ENCODE results near the gene SNX6.
A peak's percentile ranks its signal among the peaks of the same experiment; 100 is the strongest.
"Not testable (repeated sequence)": the region's sequence is repeated elsewhere in the genome, so short reads cannot be mapped to it uniquely, and the experiment has no call there.

The SNX6 gene

DNA sequence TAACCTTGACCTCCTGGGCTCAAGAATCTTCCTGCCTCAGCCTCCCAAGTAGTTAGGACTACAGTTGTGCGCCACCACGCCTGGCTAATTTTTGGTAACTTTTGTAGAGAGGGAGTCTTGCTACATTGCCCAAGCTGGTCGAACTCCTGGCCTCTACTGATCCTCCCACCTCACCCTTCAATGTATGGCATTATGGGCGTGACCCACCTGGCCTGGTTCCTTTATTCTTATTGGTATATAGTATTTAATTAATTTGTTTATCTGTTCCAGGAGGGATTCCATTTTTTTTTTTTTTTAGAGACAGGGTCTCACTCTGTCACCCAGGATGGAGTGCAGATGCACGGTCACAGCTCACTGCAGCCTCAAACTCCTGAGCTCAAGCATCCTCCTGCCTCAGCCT lies 49.6 kb downstream of the SNX6 start:
- peak overlapping the region; percentile 60 to 66 for H3K27ac Mint-ChIP-seq
- no peaks in the 10 kb centered on the region for H3K9me3 Mint-ChIP-seq
- DNase-seq (no peak), ATAC-seq (replicated peaks) (no peak)
- H3K36me3 Mint-ChIP-seq (ENCODE audit: insufficient read depth) = peaks cover 83% of the 10 kb centered on the region
- H3K27me3 Mint-ChIP-seq = no peaks in the 10 kb centered on the region
- no peak overlapping the region for H3K4me3 Mint-ChIP-seq
- H3K4me1 Mint-ChIP-seq (ENCODE audit: low read depth in 2 of 2) = no peaks in the 10 kb centered on the region

DNA sequence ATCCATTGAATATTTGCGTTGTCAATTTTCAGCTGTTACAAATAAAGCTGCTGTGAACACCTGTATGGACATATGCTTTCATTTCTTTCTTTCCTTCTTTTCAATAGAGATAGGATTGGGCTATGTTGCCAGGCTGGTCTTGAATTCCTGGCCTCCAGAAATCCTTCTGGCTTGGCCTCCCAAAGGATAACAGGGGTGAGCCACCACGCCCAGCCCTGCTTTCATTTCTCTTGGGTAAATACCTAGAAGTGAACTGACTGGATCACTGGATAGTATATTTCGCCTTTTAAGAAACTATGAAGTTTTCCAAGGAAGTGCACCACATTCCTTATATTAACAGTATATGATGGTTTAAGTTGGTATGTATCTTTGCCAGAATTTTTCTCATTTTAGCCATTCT lies 58.2 kb downstream of the SNX6 start:
- H3K4me1 Mint-ChIP-seq (ENCODE audit: low read depth in 2 of 2) = no peaks in the 10 kb centered on the region
- H3K27ac Mint-ChIP-seq = peak overlapping the region in 1 of 2 donors; percentile 46
- H3K27me3 Mint-ChIP-seq = no peaks in the 10 kb centered on the region
- no peaks in the 10 kb centered on the region for H3K9me3 Mint-ChIP-seq
- DNase-seq (no peak), ATAC-seq (replicated peaks) (no peak)
- H3K36me3 Mint-ChIP-seq (ENCODE audit: insufficient read depth) = peaks cover 80% of the 10 kb centered on the region
- no peak overlapping the region for H3K4me3 Mint-ChIP-seq

DNA sequence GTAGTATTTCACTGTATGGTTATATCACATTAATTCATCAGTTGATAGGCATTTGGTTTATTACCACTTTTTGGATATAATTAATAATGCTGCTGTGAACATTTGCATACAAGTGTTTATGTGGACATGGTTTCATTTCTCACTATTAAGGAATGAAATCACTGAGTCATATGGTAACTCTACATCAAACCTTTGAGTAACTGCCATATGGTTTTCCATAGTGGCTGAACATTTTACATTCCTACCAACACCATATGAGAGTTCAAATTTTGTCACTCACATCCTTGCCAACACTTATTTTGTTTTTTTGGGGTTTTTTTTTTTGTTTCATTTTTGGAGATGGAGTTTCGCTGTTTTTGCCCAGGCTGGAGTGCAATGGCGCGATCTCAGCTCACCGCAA lies 60.2 kb downstream of the SNX6 start:
- Mint-ChIP-seq H3K9me3 (no peaks in the 10 kb centered on the region), H3K36me3 (ENCODE audit: insufficient read depth) (peaks cover 87% of the 10 kb centered on the region), H3K4me1 (ENCODE audit: low read depth in 2 of 2) (no peaks in the 10 kb centered on the region), H3K27me3 (no peaks in the 10 kb centered on the region), H3K27ac (no peak overlapping the region), H3K4me3 (no peak overlapping the region)
- DNase-seq = no peak
- ATAC-seq (replicated peaks) = no peak

DNA sequence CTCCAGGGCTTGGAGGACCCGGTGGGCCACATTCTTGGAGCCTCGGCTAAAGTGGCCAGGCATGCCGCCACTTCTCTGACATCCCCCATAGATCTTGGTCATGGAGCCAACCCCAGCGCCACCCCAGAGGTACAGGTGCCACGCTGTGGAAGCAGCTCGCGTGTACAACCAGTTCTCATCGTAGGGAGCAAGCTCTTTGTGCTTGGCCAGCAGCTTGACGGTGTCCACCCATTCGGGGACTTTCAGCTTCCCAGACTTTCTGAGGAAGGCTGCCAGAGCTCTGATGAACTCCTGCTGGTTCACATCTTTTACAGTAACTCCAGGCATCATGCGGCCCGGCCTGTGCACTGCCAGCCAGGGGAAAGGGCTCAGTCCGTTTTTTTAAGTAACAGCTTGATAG lies 61.1 kb downstream of the SNX6 start:
- no peaks in the 10 kb centered on the region for H3K4me1 Mint-ChIP-seq (ENCODE audit: low read depth in 2 of 2)
- H3K27me3 Mint-ChIP-seq = no peaks in the 10 kb centered on the region
- ATAC-seq (replicated peaks) (no peak), DNase-seq (no peak)
- H3K36me3 Mint-ChIP-seq (ENCODE audit: insufficient read depth) = peaks cover 88% of the 10 kb centered on the region
- no peak overlapping the region for H3K4me3 Mint-ChIP-seq
- H3K27ac Mint-ChIP-seq = no peak overlapping the region
- H3K9me3 Mint-ChIP-seq = no peaks in the 10 kb centered on the region

DNA sequence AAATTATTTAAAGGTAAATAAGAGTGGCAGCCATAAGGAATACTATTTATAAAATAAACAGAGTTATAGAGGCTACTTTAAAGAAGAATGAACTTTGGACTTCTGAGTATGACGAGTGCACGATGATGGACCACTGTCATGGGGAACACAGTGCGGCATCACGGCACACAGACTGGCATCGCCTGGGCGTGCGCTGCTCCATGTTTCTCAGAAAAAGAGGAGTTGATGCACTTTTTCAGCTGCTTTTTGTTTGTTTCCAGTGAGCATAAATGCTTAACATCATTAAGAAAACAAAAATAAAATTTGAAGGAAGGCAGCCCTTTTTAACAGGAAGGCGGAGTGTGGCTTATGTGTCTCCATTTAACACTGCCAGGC lies 67.2 kb downstream of the SNX6 start:
- H3K9me3 Mint-ChIP-seq = no peaks in the 10 kb centered on the region
- no peaks in the 10 kb centered on the region for H3K4me1 Mint-ChIP-seq (ENCODE audit: low read depth in 2 of 2)
- no peak overlapping the region for H3K27ac Mint-ChIP-seq
- no peak overlapping the region for H3K4me3 Mint-ChIP-seq
- no peak for ATAC-seq (replicated peaks)
- no peak for DNase-seq
- H3K36me3 Mint-ChIP-seq (ENCODE audit: insufficient read depth) = peaks cover 53% of the 10 kb centered on the region
- H3K27me3 Mint-ChIP-seq = no peaks in the 10 kb centered on the region

DNA sequence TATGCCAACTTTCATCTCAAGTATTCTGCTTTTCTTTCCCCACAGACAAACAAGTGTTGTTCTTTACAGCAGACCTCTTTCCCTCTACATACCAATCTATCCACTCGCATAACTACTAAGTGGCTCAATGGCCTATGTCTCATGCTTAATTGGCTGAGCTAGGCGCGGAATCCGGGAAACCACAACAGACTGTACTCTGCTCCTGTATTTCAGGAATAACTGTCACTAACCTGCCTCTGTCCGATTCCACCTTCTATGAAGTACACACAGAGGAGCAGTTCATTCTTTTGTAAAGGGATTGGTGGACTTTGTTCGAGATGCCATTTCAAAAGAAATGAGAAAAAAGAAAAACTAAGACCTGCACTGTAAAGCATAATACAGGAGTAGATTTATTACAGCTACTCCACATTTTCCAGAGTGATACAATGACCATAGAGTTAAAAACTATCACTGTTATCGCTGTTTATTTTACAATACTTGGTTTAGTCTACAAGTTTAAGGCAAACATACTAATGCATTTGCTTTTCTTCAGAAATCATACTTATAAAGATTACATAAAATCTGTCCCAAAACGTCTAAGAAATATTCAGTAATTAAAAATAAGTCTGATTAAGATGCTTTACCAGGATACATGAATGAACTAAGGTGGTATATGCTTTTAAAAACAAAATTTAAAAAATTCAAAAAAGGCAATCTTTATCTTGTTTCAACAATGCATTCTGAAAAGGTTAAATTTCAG lies 67.7 kb downstream of the SNX6 start:
- not testable (repeated sequence) for H3K4me3 Mint-ChIP-seq; DNase-seq; H3K27ac Mint-ChIP-seq; H3K4me1 Mint-ChIP-seq (ENCODE audit: low read depth in 2 of 2); H3K27me3 Mint-ChIP-seq; H3K9me3 Mint-ChIP-seq; ATAC-seq (replicated peaks)
- peaks cover 47% of the 10 kb centered on the region for H3K36me3 Mint-ChIP-seq (ENCODE audit: insufficient read depth)

DNA sequence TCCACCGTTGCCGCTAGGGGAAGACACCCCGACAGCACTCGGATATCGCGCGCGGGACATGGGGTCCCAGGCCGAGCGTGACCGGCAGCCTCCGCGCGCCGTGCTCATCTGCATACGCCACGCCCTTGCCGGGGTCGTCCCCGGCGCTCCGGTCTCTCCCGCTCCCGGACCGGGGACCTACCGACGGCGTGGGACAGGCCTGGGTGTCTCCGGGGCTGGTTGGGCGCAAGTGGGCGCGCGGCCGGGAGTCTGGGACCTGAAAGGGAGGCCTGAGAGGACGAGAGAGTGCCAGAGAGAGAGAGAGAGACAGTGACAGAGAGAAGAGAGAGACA lies 73.5 kb downstream of the SNX6 start:
- H3K27me3 Mint-ChIP-seq, H3K4me3 Mint-ChIP-seq, H3K9me3 Mint-ChIP-seq, H3K27ac Mint-ChIP-seq, DNase-seq: not testable (repeated sequence)
- ATAC-seq (replicated peaks) = peak; percentile 64
- peaks cover 31% of the 10 kb centered on the region for H3K36me3 Mint-ChIP-seq (ENCODE audit: insufficient read depth)
- peaks cover 5 to 11% of the 10 kb centered on the region in 2 donors for H3K4me1 Mint-ChIP-seq (ENCODE audit: low read depth in 2 of 2)

DNA sequence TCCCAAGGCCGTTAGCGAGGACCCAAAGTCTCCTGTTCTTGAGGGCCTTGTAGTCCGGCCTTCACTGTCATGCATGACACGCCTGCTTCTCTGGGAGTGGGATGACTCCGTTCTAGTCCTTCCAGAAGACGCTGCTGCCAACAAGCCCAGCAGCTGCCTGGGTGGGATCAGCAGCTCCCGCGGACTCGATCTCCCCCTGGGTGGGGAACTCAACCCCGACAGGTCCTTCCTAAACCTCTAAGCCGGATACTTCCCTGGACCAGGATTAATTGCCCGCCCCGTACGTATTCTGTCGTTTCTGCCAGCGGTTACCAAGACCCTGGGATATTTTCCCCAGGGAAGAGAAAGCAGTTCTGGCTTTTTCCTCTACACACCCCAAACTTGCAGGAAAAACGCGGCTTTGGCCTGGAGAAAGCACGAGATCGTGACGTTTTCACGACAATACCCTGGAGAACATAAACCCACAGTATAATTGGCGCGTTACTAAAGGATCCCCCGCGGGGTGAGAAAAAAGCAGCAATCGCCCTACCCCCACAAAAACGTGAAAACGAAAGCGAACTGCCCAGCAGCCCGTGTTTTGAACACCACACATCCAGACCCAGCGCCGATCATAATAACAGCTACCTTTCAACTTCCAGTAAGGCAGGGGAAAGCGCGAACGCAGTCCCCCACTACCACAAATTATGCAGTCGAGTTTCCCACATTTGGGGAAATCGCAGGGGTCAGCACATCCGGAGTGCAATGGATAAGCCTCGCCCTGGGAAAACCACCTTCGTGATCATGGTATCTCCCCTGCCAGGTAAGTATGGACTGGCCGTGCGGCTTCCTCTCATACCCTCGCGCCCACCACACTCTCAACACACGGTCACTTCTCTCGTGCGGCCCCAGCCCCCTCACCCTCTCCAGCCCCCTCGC lies 74.1 kb downstream of the SNX6 start:
- not testable (repeated sequence) for H3K4me3 Mint-ChIP-seq, H3K9me3 Mint-ChIP-seq, DNase-seq, H3K27me3 Mint-ChIP-seq, H3K27ac Mint-ChIP-seq
- Mint-ChIP-seq H3K4me1 (ENCODE audit: low read depth in 2 of 2) (peaks cover 5 to 11% of the 10 kb centered on the region in 2 donors), H3K36me3 (ENCODE audit: insufficient read depth) (peaks cover 35% of the 10 kb centered on the region)
- ATAC-seq (replicated peaks) = peak; percentile 76

DNA sequence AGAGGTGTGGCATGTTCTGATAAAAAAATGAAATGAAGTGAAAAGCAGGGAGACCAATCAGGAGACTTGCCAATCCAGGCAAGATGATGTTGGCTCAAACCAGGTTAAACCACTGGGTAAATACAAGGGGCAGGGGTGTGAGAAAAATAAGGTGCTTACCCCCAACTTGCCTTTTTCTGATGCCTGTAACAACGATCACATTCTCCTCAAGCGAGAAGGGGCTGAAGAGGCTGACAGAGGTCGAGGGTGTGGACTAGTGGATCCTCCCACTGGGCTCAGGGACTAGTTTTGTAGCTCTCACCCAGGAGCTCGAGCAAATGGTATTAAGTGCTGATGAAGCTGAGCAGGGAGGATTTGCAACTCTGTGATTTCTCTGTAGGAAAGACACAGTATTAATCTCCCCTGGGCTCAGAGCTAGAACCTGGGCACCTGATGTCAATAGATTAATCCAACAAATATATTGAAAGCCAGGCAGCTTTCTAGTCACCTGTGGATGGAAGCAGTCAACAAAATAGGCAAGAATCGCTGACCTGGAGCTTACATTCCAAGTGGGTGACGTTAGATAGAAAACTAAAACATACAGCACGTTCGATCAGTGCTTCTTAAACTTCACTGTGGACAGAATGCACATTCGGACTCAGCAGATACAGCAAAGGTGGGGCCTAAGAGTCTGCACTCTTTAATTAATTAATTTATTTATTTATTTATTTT lies 75.3 kb downstream of the SNX6 start:
- H3K27me3 Mint-ChIP-seq = no peaks in the 10 kb centered on the region

DNA sequence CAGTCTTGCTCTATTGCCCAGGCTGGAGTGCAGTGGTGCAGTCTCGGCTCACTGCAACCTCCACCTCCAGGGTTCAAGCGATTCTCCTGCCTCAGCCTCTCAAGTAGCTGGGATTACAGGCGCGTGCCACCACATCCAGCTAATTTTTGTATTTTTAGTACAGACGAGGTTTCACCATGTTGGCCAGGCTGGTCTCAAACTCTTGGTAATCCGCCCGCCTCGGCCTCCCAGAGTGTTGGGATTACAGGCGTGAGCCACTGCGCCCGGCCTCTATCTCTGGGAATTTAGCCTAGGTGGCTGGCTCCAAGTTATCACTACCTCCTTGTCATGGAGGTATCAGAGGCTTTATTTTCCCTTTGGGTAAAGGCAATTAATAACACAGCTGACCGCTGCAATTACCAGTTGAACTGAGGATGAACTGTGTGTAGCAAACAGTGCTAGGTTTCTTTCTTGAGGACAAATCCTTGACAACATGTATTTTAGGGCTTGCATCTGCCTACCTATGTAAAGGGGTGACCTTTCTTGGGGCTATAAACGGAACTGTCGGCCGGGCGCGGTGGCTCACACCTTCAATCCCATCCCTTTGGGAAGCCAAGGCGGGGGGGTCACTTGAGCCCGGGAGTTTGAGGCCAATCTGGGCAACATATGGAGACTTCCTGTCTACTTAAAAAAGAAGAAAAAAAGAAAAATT lies 80.5 kb downstream of the SNX6 start:
- Mint-ChIP-seq H3K4me3 (peak overlapping the region in 1 of 2 donors; percentile 12), H3K36me3 (ENCODE audit: insufficient read depth) (peaks cover 60% of the 10 kb centered on the region), H3K27ac (peak overlapping the region in 1 of 2 donors; percentile 88)
- not testable (repeated sequence) for DNase-seq; ATAC-seq (replicated peaks); H3K4me1 Mint-ChIP-seq (ENCODE audit: low read depth in 2 of 2); H3K27me3 Mint-ChIP-seq; H3K9me3 Mint-ChIP-seq

More for the DNA sequence above, 75.3 kb downstream of the SNX6 start:
- peaks cover 42% of the 10 kb centered on the region for H3K36me3 Mint-ChIP-seq (ENCODE audit: insufficient read depth)
- no peaks in the 10 kb centered on the region for H3K9me3 Mint-ChIP-seq
- DNase-seq (no peak), ATAC-seq (replicated peaks) (no peak)
- H3K4me1 Mint-ChIP-seq (ENCODE audit: low read depth in 2 of 2) = peaks cover 6 to 11% of the 10 kb centered on the region in 2 donors
- H3K27ac Mint-ChIP-seq = peak overlapping the region; percentile 7 to 63
- peak overlapping the region; percentile 22 to 65 for H3K4me3 Mint-ChIP-seq

DNA sequence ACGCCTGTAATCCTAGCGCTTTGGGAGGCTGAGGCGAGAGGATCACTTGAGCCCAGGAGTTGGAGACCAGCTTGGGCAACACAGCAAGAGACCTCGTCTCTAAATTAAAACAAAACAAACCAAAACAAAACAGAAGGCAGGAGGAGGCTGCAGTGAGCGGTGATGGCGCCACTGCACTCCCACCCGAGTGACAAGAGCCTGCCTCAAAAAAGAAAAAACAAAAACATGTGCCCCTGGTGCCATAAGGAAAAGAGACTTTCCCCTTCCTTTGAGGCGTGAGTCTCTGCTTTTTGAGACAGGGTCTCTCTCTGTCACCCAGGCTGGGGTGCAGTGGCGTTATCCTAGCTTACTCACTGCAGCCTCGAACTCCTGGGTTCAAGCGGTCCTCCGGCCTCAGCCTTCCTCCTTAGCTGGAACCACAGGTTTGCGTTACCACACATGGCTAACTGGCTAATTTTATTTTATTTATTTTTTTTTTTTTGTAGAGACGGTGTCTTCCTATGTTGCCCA lies 81.4 kb downstream of the SNX6 start:
- Mint-ChIP-seq H3K4me1 (ENCODE audit: low read depth in 2 of 2) (peaks cover 0 to 2% of the 10 kb centered on the region in 2 donors), H3K27ac (peak overlapping the region in 1 of 2 donors; percentile 88), H3K9me3 (no peaks in the 10 kb centered on the region), H3K4me3 (peak overlapping the region; percentile 38 to 68), H3K36me3 (ENCODE audit: insufficient read depth) (peaks cover 56% of the 10 kb centered on the region), H3K27me3 (no peaks in the 10 kb centered on the region)
- ATAC-seq (replicated peaks) (no peak), DNase-seq (no peak)

DNA sequence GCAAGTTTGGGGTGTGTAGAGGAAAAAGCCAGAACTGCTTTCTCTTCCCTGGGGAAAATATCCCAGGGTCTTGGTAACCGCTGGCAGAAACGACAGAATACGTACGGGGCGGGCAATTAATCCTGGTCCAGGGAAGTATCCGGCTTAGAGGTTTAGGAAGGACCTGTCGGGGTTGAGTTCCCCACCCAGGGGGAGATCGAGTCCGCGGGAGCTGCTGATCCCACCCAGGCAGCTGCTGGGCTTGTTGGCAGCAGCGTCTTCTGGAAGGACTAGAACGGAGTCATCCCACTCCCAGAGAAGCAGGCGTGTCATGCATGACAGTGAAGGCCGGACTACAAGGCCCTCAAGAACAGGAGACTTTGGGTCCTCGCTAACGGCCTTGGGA lies 82.8 kb downstream of the SNX6 start:
- peak overlapping the region in 1 of 2 donors; percentile 88 for H3K27ac Mint-ChIP-seq
- DNase-seq; H3K4me1 Mint-ChIP-seq (ENCODE audit: low read depth in 2 of 2); H3K9me3 Mint-ChIP-seq; H3K4me3 Mint-ChIP-seq; H3K27me3 Mint-ChIP-seq: not testable (repeated sequence)
- peak; percentile 7 for ATAC-seq (replicated peaks)
- H3K36me3 Mint-ChIP-seq (ENCODE audit: insufficient read depth) = peaks cover 42% of the 10 kb centered on the region
